SK-N-SH (cell line): ENCODE data around the gene NFIX. TPM values are rescaled to one million over a fixed set of nuclear protein-coding genes. Genes with fewer than 3 reads are reported as not detected.
A peak's percentile ranks its signal among the peaks of the same experiment; 100 is the strongest.

ENCODE experiments used
- CTCF ChIA-PET: fragments of 300-600, 350-600 bp; formaldehyde crosslinking; extraction: SDS; loops from one replicate; lab custom pipeline; 2021; lab: Yijun Ruan, JAX
- POLR2A ChIA-PET: fragments of 350-600 bp; sonication (Branson Sonifier 250); formaldehyde crosslinking; extraction: SDS; loops from one replicate; lab custom pipeline; 2020; ENCODE audit warnings: antibody characterized with exemption, inconsistent platforms; lab: Yijun Ruan, JAX
- DNase-seq: peaks from one replicate; pipeline ENCODE4 v3.0.0; 2012
- H2AFZ ChIP-seq: fragments of 200-600 bp; sonication (generic); 2 replicates; pipeline ENCODE4 v1.8.1; 2016; ENCODE audit warnings: antibody characterized with exemption, mild to moderate bottlenecking, low read depth
- H3F3A ChIP-seq: fragments of 200-600 bp; sonication (generic); replicated peaks from 2 replicates; pipeline ENCODE3; 2016; ENCODE audit warnings: antibody characterized with exemption, mild to moderate bottlenecking; ENCODE audit not compliant: insufficient read depth
- H3K27ac ChIP-seq, 2 experiments: fragments of 200-500 bp in 1 of 2; fragments of 200-600 bp in 1 of 2; sonication (Bioruptor generic) in 1 of 2; sonication (generic), shearing (Covaris generic) in 1 of 2; 2 replicates each; pipeline versions ENCODE4 v1.5.1 to v1.6.1; 2014 to 2016; ENCODE audit warnings: low read depth in 2 of 2, inconsistent platforms in 1 of 2, low read length in 1 of 2, mild to moderate bottlenecking in 1 of 2, mixed read lengths in 1 of 2
- H3K27me3 ChIP-seq: fragments of 200-600 bp; sonication (generic), shearing (Covaris generic); 2 replicates; pipeline ENCODE4 v1.6.1; 2016; ENCODE audit warnings: mixed run types; ENCODE audit not compliant: insufficient read depth
- H3K36me3 ChIP-seq, 2 experiments: fragments of 200-500 bp in 1 of 2; fragments of 200-600 bp in 1 of 2; sonication (Bioruptor generic) in 1 of 2; sonication (generic) in 1 of 2; replicated peaks in 1 of 2; 2 replicates each; pipeline versions ENCODE3 to v1.5.1; 2014 to 2016; ENCODE audit warnings: low read length in 1 of 2, mild to moderate bottlenecking in 1 of 2; ENCODE audit not compliant: insufficient read depth in 2 of 2, control insufficient read depth in 1 of 2
- H3K4me1 ChIP-seq, 2 experiments: fragments of 200-500 bp in 1 of 2; fragments of 200-600 bp in 1 of 2; sonication (Bioruptor generic) in 1 of 2; sonication (generic), shearing (Covaris generic) in 1 of 2; 2 replicates each; pipeline versions ENCODE4 v1.5.1 to v1.6.1; 2014 to 2016; ENCODE audit warnings: low read depth in 1 of 2, low read length in 1 of 2, mixed run types in 1 of 2; ENCODE audit not compliant: insufficient read depth in 2 of 2, control insufficient read depth in 1 of 2
- H3K4me2 ChIP-seq: fragments of 200-600 bp; sonication (generic), shearing (Covaris generic); 2 replicates; pipeline ENCODE4 v1.6.1; 2017; ENCODE audit warnings: mixed run types
- H3K4me3 ChIP-seq, 2 experiments: fragments of 200-500 bp in 1 of 2; fragments of 200-600 bp in 1 of 2; sonication (Bioruptor generic) in 1 of 2; sonication (generic), shearing (Covaris generic) in 1 of 2; 2 replicates each; pipeline versions ENCODE4 v1.5.1 to v1.8.1; 2014 to 2016; ENCODE audit warnings: low read depth in 2 of 2, inconsistent platforms in 1 of 2, low read length in 1 of 2, mild to moderate bottlenecking in 1 of 2, mixed read lengths in 1 of 2, moderate library complexity in 1 of 2
- H3K79me2 ChIP-seq: fragments of 200-600 bp; sonication (generic); 2 replicates; pipeline ENCODE4 v1.8.1; 2017; ENCODE audit warnings: mild to moderate bottlenecking; ENCODE audit not compliant: insufficient read depth
- H3K9ac ChIP-seq: fragments of 200-600 bp; sonication (generic); 2 replicates; pipeline ENCODE4 v1.6.1; 2017; ENCODE audit warnings: mixed run types
- H3K9me2 ChIP-seq: fragments of 200-600 bp; sonication (generic); 2 replicates; pipeline ENCODE4 v1.6.1; 2017; ENCODE audit warnings: mixed run types
- H3K9me3 ChIP-seq: fragments of 200-600 bp; sonication (generic); 2 replicates; pipeline ENCODE4 v1.6.1; 2017; ENCODE audit warnings: mixed run types, mild to moderate bottlenecking, moderate library complexity
- H4K20me1 ChIP-seq: fragments of 200-600 bp; sonication (generic); 2 replicates; pipeline ENCODE4 v1.6.1; 2017; ENCODE audit warnings: mild to moderate bottlenecking, mixed run types; ENCODE audit not compliant: insufficient read depth
- ELF1 ChIP-seq: IDR thresholded peaks from 2 replicates; pipeline ENCODE4 v1.4.0; 2012
- EP300 ChIP-seq, 2 experiments: IDR thresholded peaks; 2 replicates each; pipeline versions ENCODE4 v1.4.0 to v1.6.1; 2012; ENCODE audit warnings: borderline replicate concordance in 1 of 2, low read depth in 1 of 2, low read length in 1 of 2
- EZH2phosphoT487 ChIP-seq: fragments of 200-600 bp; sonication (generic); IDR thresholded peaks from 2 replicates; pipeline ENCODE4 v1.6.1; 2017; ENCODE audit warnings: low read depth, mixed run types, mild to moderate bottlenecking, antibody characterized with exemption, moderate library complexity, borderline replicate concordance
- FOSL2 ChIP-seq: IDR thresholded peaks from 2 replicates; pipeline ENCODE4 v1.4.0; 2012; ENCODE audit warnings: low read depth, mild to moderate bottlenecking, moderate library complexity, borderline replicate concordance
- FOXJ3 ChIP-seq: sonication (generic); formaldehyde crosslinking; IDR thresholded peaks from 2 replicates; pipeline ENCODE4 v1.5.1; 2020; ENCODE audit warnings: mild to moderate bottlenecking, missing genetic modification reagents
- FOXM1 ChIP-seq: IDR thresholded peaks from 2 replicates; pipeline ENCODE4 v1.4.0; 2012; ENCODE audit warnings: low read depth, mild to moderate bottlenecking
- GABPA ChIP-seq: IDR thresholded peaks from 2 replicates; pipeline ENCODE4 v1.4.0; 2012; ENCODE audit warnings: low read depth, mild to moderate bottlenecking
- GATA2 ChIP-seq: sonication (generic); formaldehyde crosslinking; IDR thresholded peaks from 2 replicates; pipeline ENCODE4 v1.5.0; 2020; ENCODE audit warnings: mild to moderate bottlenecking, missing genetic modification reagents
- JUND ChIP-seq: IDR thresholded peaks from 2 replicates; pipeline ENCODE4 v1.4.0; 2012
- MEF2A ChIP-seq: IDR thresholded peaks from 2 replicates; pipeline ENCODE4 v1.4.0; 2012; ENCODE audit warnings: low read depth, borderline replicate concordance
- MXI1 ChIP-seq: IDR thresholded peaks from 2 replicates; pipeline ENCODE4 v1.6.1; 2012; ENCODE audit warnings: mild to moderate bottlenecking, low read depth, low read length, improper control_type of control experiment
- NFIC ChIP-seq: IDR thresholded peaks from 2 replicates; pipeline ENCODE4 v1.4.0; 2012; ENCODE audit warnings: borderline replicate concordance
- NRF1 ChIP-seq: IDR thresholded peaks from 2 replicates; pipeline ENCODE4 v1.6.1; 2012; ENCODE audit warnings: low read depth, mild to moderate bottlenecking, low read length
- POLR2AphosphoS5 ChIP-seq: IDR thresholded peaks from 2 replicates; pipeline ENCODE4 v1.6.1; 2012; ENCODE audit warnings: low read depth, low read length
- RAD21 ChIP-seq: IDR thresholded peaks from 2 replicates; pipeline ENCODE4 v1.6.1; 2012; ENCODE audit warnings: mild to moderate bottlenecking, low read length
- RCOR1 ChIP-seq: fragments of 150-350 bp; IDR thresholded peaks from 2 replicates; pipeline ENCODE4 v1.6.1; 2017; ENCODE audit warnings: antibody characterized with exemption, low read length
- RFX5 ChIP-seq: IDR thresholded peaks from 2 replicates; pipeline ENCODE4 v1.6.1; 2012; ENCODE audit warnings: mild to moderate bottlenecking, improper control_type of control experiment, low read length
- RXRA ChIP-seq: IDR thresholded peaks from 2 replicates; pipeline ENCODE4 v1.4.0; 2012; ENCODE audit warnings: low read depth, mild to moderate bottlenecking, borderline replicate concordance
- SIN3A ChIP-seq: IDR thresholded peaks from 2 replicates; pipeline ENCODE4 v1.6.1; 2012; ENCODE audit warnings: low read depth, mild to moderate bottlenecking, low read length, moderate library complexity, borderline replicate concordance
- SMC3 ChIP-seq: IDR thresholded peaks from 2 replicates; pipeline ENCODE4 v1.6.1; 2012; ENCODE audit warnings: low read depth, low read length, improper control_type of control experiment
- TAF1 ChIP-seq: IDR thresholded peaks from 2 replicates; pipeline ENCODE4 v1.6.1; 2012; ENCODE audit warnings: low read depth, mild to moderate bottlenecking, low read length, moderate library complexity, borderline replicate concordance
- TCF12 ChIP-seq: IDR thresholded peaks from 2 replicates; pipeline ENCODE4 v1.4.0; 2012
- TEAD4 ChIP-seq: IDR thresholded peaks from 2 replicates; pipeline ENCODE4 v1.4.0; 2012; ENCODE audit warnings: mild to moderate bottlenecking, borderline replicate concordance; ENCODE audit not compliant: insufficient read depth
- WGBS: methylation state at CpG from one replicate; pipeline ENCODE4 v1.1.6; 2017; ENCODE audit warnings: low lambda C conversion rate; 5-methylcytosine and 5-hydroxymethylcytosine counted together
- polyA plus RNA-seq, 3 experiments: library from polyadenylated mRNA; depleted of rRNA; stranded (reverse); fragments of >200 nt; gene quantifications; 2 replicates each; pipeline ENCODE4 v1.2.3, GENCODE V29; 2012
- TF ChIP-seq, protein P1 (sequence below): IDR thresholded peaks from 2 replicates; pipeline ENCODE4 v1.4.0; 2012; ENCODE audit warnings: low read depth
- TF ChIP-seq, protein P2 (sequence below): fragments of 150-350 bp; IDR thresholded peaks from 2 replicates; pipeline ENCODE4 v1.6.1; 2017; ENCODE audit warnings: antibody characterized with exemption, low read length, low read depth, borderline replicate concordance
- TF ChIP-seq, protein P3 (sequence below): fragments of 200-600 bp; sonication (generic); IDR thresholded peaks from 2 replicates; pipeline ENCODE4 v1.6.1; 2017; ENCODE audit warnings: antibody characterized with exemption, mild to moderate bottlenecking, moderate library complexity
- TF ChIP-seq, protein P4 (sequence below): fragments of 150-350 bp; IDR thresholded peaks from 2 replicates; pipeline ENCODE4 v1.6.1; 2016; ENCODE audit warnings: mild to moderate bottlenecking, low read depth, low read length
- TF ChIP-seq, protein P5 (sequence below): IDR thresholded peaks from 2 replicates; pipeline ENCODE4 v1.4.0; 2012; ENCODE audit warnings: low read depth, borderline replicate concordance

The NFIX gene
- polyA plus RNA-seq, 1 of the 3 experiments (the other 2 are of a cell fraction) = 14.8 TPM

DNA sequence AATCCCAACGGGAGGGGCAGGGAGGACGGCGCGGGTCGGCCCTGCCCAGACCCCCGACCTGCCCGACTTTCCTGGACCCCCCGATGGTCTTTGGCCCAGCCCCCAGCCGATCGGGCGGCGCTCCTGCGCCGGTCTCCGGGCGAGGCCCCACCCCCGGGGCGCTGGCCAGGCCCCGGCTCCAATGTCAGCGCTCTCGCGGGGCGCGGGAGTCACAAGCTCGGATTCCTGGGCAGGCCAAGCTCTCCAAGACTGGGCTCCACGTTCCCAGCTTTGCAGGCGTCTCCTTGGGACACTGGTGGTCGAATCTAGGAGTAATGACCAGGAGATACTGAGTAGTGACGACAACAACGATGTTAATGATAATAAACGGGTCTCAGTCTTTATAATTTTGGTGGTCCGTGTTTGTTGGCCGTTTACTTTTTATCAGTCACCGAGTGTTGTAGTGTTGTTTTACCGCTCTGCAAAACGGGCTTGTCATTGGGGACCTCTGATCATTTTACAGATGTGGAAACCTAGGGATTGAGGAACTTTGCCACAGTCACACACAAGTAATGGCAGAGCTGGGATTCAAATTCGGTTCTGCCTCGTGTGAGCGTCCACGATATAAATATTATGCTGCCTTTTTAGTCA lies 49.1 kb upstream of the NFIX start:
- H3K9me3 ChIP-seq = no peaks in the 10 kb centered on the region
- DNase-seq = peak; percentile 85
- H3K27ac ChIP-seq = peak overlapping the region; percentile 87 to 92
- WGBS = 1% methylated on average over 15 of the region's 40 CpGs
- no peak overlapping the region for H2AFZ ChIP-seq
- ChIA-PET CTCF (interaction anchor here (0.9 kb wide), 1 partner anchor 19 kb away, joined by 6 read pairs; no protein-coding TSS in a partner anchor), POLR2A (interaction anchor here (0.6 to 1.5 kb wide), 8 partner anchors 8 to 223 kb away, joined by 3 to 13 read pairs (median 4); partner anchors contain the start of genes CALR, FARSA and GCDH)
- H3K36me3 ChIP-seq = peaks cover 46 to 62% of the 10 kb centered on the region in 2 experiments
- peak overlapping the region; percentile 90 for H3K9ac ChIP-seq
- no peaks in the 10 kb centered on the region for H3K27me3 ChIP-seq
- H3K4me3 ChIP-seq = peak overlapping the region; percentile 66 to 73
- no peaks in the 10 kb centered on the region for H3K9me2 ChIP-seq
- H3K4me2 ChIP-seq = peak overlapping the region; percentile 89
- peaks cover 0 to 19% of the 10 kb centered on the region in 2 experiments; a peak in 2 of 4 replicates for H3K4me1 ChIP-seq
- peaks cover 10% of the 10 kb centered on the region for H4K20me1 ChIP-seq
- peaks cover 64% of the 10 kb centered on the region for H3K79me2 ChIP-seq
- peaks cover 53% of the 10 kb centered on the region for H3F3A ChIP-seq
- TF ChIP-seq GATA2 = no peak
- no peak for TF ChIP-seq JUND
- TF ChIP-seq MXI1 = 0 out of 2 replicates have a peak, but pooled peaks have one; percentile 23
- TF ChIP-seq, protein P1, sequence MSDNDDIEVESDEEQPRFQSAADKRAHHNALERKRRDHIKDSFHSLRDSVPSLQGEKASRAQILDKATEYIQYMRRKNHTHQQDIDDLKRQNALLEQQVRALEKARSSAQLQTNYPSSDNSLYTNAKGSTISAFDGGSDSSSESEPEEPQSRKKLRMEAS = 0 out of 2 replicates have a peak, but pooled peaks have one; percentile 14
- TF ChIP-seq, protein P2, sequence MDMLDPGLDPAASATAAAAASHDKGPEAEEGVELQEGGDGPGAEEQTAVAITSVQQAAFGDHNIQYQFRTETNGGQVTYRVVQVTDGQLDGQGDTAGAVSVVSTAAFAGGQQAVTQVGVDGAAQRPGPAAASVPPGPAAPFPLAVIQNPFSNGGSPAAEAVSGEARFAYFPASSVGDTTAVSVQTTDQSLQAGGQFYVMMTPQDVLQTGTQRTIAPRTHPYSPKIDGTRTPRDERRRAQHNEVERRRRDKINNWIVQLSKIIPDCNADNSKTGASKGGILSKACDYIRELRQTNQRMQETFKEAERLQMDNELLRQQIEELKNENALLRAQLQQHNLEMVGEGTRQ = no peak
- no peak for TF ChIP-seq GABPA
- TF ChIP-seq EZH2phosphoT487 = no peak
- no peak for TF ChIP-seq ELF1
- TF ChIP-seq TEAD4 = no peak
- no peak for TF ChIP-seq RAD21
- TF ChIP-seq MEF2A = no peak
- no peak; the same call in 1 of the 2 replicates for TF ChIP-seq POLR2AphosphoS5
- TF ChIP-seq SIN3A = peak; percentile 81; the same call in 1 of the 2 replicates
- TF ChIP-seq, protein P3, sequence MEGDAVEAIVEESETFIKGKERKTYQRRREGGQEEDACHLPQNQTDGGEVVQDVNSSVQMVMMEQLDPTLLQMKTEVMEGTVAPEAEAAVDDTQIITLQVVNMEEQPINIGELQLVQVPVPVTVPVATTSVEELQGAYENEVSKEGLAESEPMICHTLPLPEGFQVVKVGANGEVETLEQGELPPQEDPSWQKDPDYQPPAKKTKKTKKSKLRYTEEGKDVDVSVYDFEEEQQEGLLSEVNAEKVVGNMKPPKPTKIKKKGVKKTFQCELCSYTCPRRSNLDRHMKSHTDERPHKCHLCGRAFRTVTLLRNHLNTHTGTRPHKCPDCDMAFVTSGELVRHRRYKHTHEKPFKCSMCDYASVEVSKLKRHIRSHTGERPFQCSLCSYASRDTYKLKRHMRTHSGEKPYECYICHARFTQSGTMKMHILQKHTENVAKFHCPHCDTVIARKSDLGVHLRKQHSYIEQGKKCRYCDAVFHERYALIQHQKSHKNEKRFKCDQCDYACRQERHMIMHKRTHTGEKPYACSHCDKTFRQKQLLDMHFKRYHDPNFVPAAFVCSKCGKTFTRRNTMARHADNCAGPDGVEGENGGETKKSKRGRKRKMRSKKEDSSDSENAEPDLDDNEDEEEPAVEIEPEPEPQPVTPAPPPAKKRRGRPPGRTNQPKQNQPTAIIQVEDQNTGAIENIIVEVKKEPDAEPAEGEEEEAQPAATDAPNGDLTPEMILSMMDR = no peak
- TF ChIP-seq FOXJ3 (CRISPR knock-in tag) = no peak
- no peak for TF ChIP-seq NFIC
- TF ChIP-seq, protein P4, sequence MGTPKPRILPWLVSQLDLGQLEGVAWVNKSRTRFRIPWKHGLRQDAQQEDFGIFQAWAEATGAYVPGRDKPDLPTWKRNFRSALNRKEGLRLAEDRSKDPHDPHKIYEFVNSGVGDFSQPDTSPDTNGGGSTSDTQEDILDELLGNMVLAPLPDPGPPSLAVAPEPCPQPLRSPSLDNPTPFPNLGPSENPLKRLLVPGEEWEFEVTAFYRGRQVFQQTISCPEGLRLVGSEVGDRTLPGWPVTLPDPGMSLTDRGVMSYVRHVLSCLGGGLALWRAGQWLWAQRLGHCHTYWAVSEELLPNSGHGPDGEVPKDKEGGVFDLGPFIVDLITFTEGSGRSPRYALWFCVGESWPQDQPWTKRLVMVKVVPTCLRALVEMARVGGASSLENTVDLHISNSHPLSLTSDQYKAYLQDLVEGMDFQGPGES = no peak
- TF ChIP-seq, protein P5, sequence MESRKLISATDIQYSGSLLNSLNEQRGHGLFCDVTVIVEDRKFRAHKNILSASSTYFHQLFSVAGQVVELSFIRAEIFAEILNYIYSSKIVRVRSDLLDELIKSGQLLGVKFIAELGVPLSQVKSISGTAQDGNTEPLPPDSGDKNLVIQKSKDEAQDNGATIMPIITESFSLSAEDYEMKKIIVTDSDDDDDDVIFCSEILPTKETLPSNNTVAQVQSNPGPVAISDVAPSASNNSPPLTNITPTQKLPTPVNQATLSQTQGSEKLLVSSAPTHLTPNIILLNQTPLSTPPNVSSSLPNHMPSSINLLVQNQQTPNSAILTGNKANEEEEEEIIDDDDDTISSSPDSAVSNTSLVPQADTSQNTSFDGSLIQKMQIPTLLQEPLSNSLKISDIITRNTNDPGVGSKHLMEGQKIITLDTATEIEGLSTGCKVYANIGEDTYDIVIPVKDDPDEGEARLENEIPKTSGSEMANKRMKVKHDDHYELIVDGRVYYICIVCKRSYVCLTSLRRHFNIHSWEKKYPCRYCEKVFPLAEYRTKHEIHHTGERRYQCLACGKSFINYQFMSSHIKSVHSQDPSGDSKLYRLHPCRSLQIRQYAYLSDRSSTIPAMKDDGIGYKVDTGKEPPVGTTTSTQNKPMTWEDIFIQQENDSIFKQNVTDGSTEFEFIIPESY = peak; percentile 77; the same call in 1 of the 2 replicates
- no peak for TF ChIP-seq FOSL2
- no peak for TF ChIP-seq RXRA
- TF ChIP-seq TCF12 = no peak
- peak; percentile 26; the same call in 1 of the 2 replicates for TF ChIP-seq TAF1
- no peak for TF ChIP-seq RFX5
- no peak for TF ChIP-seq RCOR1
- no peak for TF ChIP-seq NRF1
- no peak for TF ChIP-seq EP300 (IDR thresholded peaks at IDR 0.05; ENCODE audit: borderline replicate concordance in 1 of 2, low read depth in 1 of 2, low read length in 1 of 2)
- no peak for TF ChIP-seq FOXM1
- no peak for TF ChIP-seq SMC3
